Measurements from ENCODE around the gene SERPINB10.

- TF ChIP-seq CTCF (conservative IDR thresholded peaks at IDR 0.05) = no peak
- TF ChIP-seq EZH2 (IDR thresholded peaks at IDR 0.05; ENCODE audit: low read depth) = no peak
Measured at GRCh38 chr18:63894106-63894772, 13.5 kb upstream of the SERPINB10 start.
